OCI-LY3 (cell line): ENCODE results near the gene IKZF4.
A peak's percentile ranks its signal among the peaks of the same experiment; 100 is the strongest.

Experiments
- H2AFZ ChIP-seq: fragments of 200-600, 300-600 bp; shearing (Covaris generic); 2 replicates; pipeline ENCODE4 v1.6.0; 2014; ENCODE audit warnings: antibody characterized with exemption, low read depth, low read length
- H3K27ac ChIP-seq: fragments of 200-600, 300-600 bp; sonication (generic); 2 replicates; pipeline ENCODE4 v1.5.1; 2014; ENCODE audit warnings: mild to moderate bottlenecking, low read length, moderate library complexity, mixed read lengths
- H3K27me3 ChIP-seq: fragments of 200-600, 300-600 bp; sonication (generic); 2 replicates; pipeline ENCODE4 v1.6.1; 2014; ENCODE audit warnings: low read depth, low read length, mixed read lengths
- H3K36me3 ChIP-seq: fragments of 200-600, 300-600 bp; sonication (generic); replicated peaks from 2 replicates; pipeline ENCODE3; 2014; ENCODE audit warnings: low read depth, low read length, mixed read lengths
- H3K4me1 ChIP-seq: fragments of 300-600, 200-600 bp; sonication (generic); 2 replicates; pipeline ENCODE4 v1.6.1; 2014; ENCODE audit warnings: low read length, mixed read lengths
- H3K4me2 ChIP-seq: fragments of 200-600, 300-600 bp; sonication (generic); 2 replicates; pipeline ENCODE4 v1.6.1; 2014; ENCODE audit warnings: low read length, mixed read lengths
- H3K4me3 ChIP-seq: fragments of 300-600, 200-600 bp; sonication (generic); 2 replicates; pipeline ENCODE4 v1.5.1; 2014; ENCODE audit warnings: antibody characterized with exemption, mild to moderate bottlenecking, low read length, moderate library complexity
- H3K79me2 ChIP-seq: fragments of 300-600, 200-600 bp; shearing (Covaris generic); 2 replicates; pipeline ENCODE4 v1.6.1; 2014; ENCODE audit warnings: mild to moderate bottlenecking, low read length, mixed read lengths
- H3K9ac ChIP-seq: fragments of 300-600, 200-600 bp; shearing (Covaris generic); 2 replicates; pipeline ENCODE4 v1.6.0; 2014; ENCODE audit warnings: mild to moderate bottlenecking, low read length, moderate library complexity
- H3K9me3 ChIP-seq: fragments of 200-600, 300-600 bp; shearing (Covaris generic); 2 replicates; pipeline ENCODE4 v1.6.1; 2014; ENCODE audit warnings: low read length, mixed read lengths; ENCODE audit not compliant: insufficient read depth
- H4K20me1 ChIP-seq: fragments of 200-600, 300-600 bp; sonication (generic); 2 replicates; pipeline ENCODE4 v1.6.1; 2016; ENCODE audit warnings: low read length, mixed read lengths; ENCODE audit not compliant: insufficient read depth
- CTCF ChIP-seq: fragments of 200-600, 300-600 bp; sonication (generic); IDR thresholded peaks from 2 replicates; pipeline ENCODE4 v1.5.1; 2014; ENCODE audit warnings: antibody characterized with exemption, low read length, low read depth
- EZH2phosphoT487 ChIP-seq: fragments of 200-600 bp; shearing (Covaris generic); IDR thresholded peaks from 2 replicates; pipeline ENCODE4 v1.6.1; 2018; ENCODE audit warnings: antibody characterized with exemption, mixed run types, low read depth

The IKZF4 gene

DNA sequence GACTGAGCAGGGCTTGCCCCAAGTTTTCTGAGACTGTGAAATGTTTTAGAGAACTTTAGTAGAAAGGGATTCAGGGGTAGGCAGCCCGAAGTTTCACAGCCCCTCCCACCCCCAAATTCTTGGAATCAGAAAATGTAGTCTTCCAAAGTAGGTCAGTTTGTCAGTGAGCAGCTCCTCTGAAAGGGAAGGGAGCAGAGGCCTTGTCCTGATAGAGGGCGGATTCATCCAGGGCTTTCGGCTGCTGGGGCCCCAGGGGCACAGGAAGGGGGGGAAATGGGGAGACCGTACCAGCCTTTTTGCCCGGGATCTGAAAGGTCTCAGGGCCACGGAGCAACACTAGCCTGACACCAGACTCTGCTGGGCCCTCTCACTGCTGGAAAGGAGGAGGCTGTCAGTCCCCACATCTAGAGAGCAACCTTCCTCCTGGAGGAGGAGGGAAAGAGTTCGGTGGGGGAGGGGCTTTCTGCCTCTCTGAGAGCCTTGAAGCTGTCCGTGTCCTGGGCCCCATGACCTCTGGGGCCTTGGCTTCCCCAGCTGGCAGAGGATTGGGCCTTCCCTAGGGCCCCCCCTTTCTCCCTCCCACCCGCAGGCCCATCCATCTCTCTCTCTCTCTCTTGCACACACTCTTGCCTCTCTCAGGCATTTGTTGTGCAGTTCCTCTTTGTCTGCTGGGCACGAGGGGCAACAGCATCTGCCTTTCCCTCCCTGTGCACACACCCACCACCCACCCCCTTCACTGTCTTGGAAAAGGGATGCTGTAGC, at the start of gene IKZF4:
Gene IKZF4, plus strand, starts transcription at position 621 of the 762 bp plus-strand sequence. CDS start 451 bp downstream, outside the sequence.
- TF ChIP-seq EZH2phosphoT487 (no peak), CTCF (no peak)
- Histone ChIP-seq H3K9ac (no peak within 1 kb of the TSS), H3K4me3 (no peak within 1 kb of the TSS), H2AFZ (no peak within 1 kb of the TSS), H3K27me3 (no peaks in the 10 kb centered on the region), H3K27ac (no peak within 1 kb of the TSS), H3K4me2 (peak within 1 kb of the TSS; percentile 46), H3K79me2 (no peaks in the 10 kb centered on the region), H3K9me3 (no peaks in the 10 kb centered on the region), H3K4me1 (peaks cover 11% of the 10 kb centered on the region), H4K20me1 (no peaks in the 10 kb centered on the region), H3K36me3 (no peaks in the 10 kb centered on the region)

DNA sequence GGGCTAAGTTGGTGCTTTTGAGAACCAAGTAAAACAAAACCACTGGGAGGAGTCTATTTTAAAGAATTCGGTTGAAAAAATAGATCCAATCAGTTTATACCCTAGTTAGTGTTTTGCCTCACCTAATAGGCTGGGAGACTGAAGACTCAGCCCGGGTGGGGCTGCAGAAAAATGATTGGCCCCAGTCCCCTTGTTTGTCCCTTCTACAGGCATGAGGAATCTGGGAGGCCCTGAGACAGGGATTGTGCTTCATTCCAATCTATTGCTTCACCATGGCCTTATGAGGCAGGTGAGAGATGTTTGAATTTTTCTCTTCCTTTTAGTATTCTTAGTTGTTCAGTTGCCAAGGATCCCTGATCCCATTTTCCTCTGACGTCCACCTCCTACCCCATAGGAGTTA, 48.8 kb upstream of the IKZF4 start:
- Histone ChIP-seq H4K20me1 (no peaks in the 10 kb centered on the region), H3K9ac (no peak overlapping the region), H3K27ac (no peak overlapping the region), H3K4me2 (no peak overlapping the region), H3K9me3 (no peaks in the 10 kb centered on the region), H2AFZ (no peak overlapping the region), H3K27me3 (no peaks in the 10 kb centered on the region), H3K36me3 (peaks cover 24% of the 10 kb centered on the region), H3K79me2 (peaks cover 31% of the 10 kb centered on the region), H3K4me1 (peaks cover 34% of the 10 kb centered on the region), H3K4me3 (no peak overlapping the region)
- TF ChIP-seq CTCF, result no peak
- no peak for TF ChIP-seq EZH2phosphoT487

DNA sequence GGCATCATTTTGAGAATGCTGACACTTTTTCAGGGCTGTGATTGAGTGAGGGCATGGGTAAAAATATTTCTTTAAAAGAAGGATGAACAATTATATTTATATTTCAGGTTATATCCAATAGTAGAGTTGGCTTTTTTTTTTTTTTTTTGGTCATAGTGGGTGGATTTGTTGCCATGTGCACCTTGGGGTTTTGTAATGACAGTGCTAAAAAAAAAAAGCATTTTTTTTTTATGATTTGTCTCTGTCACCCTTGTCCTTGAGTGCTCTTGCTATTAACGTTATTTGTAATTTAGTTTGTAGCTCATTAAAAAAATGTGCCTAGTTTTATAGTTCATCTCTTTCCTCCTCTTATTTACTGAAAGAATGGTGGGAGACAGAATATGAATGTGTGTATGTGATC, 48.4 kb upstream of the IKZF4 start:
- TF ChIP-seq CTCF, result no peak
- TF ChIP-seq EZH2phosphoT487, result no peak
- Histone ChIP-seq H3K27ac (peak overlapping the region; percentile 51; the same call in 1 of the 2 replicates), H3K4me3 (peak overlapping the region; percentile 81)

GRCh38 chr12:55972911-55973598, 47.8 kb upstream of the IKZF4 start:
- Histone ChIP-seq H2AFZ (no peak overlapping the region), H3K36me3 (peaks cover 27% of the 10 kb centered on the region), H3K79me2 (peaks cover 21% of the 10 kb centered on the region)

More for the DNA sequence above, 48.4 kb upstream of the IKZF4 start:
- Histone ChIP-seq H3K9ac (peak overlapping the region; percentile 71; the same call in 1 of the 2 replicates), H2AFZ (no peak overlapping the region), H3K36me3 (peaks cover 27% of the 10 kb centered on the region), H3K4me1 (peaks cover 32% of the 10 kb centered on the region), H3K4me2 (peak overlapping the region; percentile 73), H4K20me1 (no peaks in the 10 kb centered on the region), H3K79me2 (peaks cover 27% of the 10 kb centered on the region), H3K9me3 (no peaks in the 10 kb centered on the region), H3K27me3 (no peaks in the 10 kb centered on the region)

More at GRCh38 chr12:55972911-55973598, 47.8 kb upstream of the IKZF4 start:
- peak overlapping the region; percentile 71 for H3K9ac ChIP-seq
- no peaks in the 10 kb centered on the region for H3K27me3 ChIP-seq
- TF ChIP-seq CTCF, result no peak
- TF ChIP-seq EZH2phosphoT487, result no peak
- H3K27ac ChIP-seq, result peak overlapping the region; percentile 51
- H4K20me1 ChIP-seq, result no peaks in the 10 kb centered on the region
- no peaks in the 10 kb centered on the region for H3K9me3 ChIP-seq
- H3K4me3 ChIP-seq, result peak overlapping the region; percentile 81
- peak overlapping the region; percentile 73 for H3K4me2 ChIP-seq
- H3K4me1 ChIP-seq, result peaks cover 26% of the 10 kb centered on the region
